Measurements from ENCODE around the gene MYO7B.

DNA sequence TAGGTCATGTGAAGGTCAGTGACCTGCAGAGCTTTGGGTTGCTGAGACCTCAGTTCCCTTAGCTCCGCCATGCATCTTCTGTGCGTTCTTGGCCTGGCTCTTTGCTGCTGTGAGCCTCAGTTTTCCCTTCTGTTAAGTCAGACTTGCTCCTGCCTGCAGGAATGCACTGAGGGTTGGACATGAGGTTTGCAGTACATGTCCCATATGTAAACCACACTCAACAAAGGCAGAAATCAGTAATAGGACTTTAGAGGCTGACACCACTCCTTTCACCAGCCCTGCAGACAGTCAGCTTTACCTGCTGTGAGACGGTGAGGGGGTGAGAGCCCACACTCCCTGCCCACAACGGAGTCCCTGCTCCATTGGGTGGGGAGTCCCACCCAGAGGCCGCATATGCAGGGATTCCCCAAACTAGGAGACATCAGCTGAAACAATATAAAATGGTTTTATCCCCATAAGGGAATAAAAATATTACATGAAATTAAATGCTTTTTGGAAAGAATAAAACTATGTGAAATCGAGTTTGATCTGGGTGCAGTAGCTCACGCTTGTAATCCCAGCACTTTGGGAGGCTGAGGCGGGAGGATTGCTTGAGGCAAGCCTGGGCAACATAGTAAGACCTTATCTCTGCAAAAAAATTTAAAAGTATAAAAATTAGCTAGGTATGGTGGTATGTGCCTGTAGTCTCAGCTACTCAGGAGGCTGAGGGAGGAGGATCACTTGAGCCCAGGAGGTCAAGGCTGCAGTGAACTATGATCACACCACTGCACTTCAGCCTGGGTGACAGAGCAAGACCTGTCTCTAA lies 55.1 kb downstream of the MYO7B start:
- TF ChIP-seq EZH2phosphoT487 (IDR thresholded peaks at IDR 0.05; ENCODE audit: low read length) (no peak), EZH2 (optimal IDR thresholded peaks at IDR 0.05; ENCODE audit: low read depth, low read length) (no peak)
- TF ChIP-seq, protein P1, sequence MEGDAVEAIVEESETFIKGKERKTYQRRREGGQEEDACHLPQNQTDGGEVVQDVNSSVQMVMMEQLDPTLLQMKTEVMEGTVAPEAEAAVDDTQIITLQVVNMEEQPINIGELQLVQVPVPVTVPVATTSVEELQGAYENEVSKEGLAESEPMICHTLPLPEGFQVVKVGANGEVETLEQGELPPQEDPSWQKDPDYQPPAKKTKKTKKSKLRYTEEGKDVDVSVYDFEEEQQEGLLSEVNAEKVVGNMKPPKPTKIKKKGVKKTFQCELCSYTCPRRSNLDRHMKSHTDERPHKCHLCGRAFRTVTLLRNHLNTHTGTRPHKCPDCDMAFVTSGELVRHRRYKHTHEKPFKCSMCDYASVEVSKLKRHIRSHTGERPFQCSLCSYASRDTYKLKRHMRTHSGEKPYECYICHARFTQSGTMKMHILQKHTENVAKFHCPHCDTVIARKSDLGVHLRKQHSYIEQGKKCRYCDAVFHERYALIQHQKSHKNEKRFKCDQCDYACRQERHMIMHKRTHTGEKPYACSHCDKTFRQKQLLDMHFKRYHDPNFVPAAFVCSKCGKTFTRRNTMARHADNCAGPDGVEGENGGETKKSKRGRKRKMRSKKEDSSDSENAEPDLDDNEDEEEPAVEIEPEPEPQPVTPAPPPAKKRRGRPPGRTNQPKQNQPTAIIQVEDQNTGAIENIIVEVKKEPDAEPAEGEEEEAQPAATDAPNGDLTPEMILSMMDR (IDR thresholded peaks at IDR 0.05; ENCODE audit: low read length): no peak
